Activated B cell treated with CpG ODN at 0.5 μM for 24 hours (primary cell): Measurements from ENCODE around the gene FASTK. TPM values are rescaled to one million over a fixed set of nuclear protein-coding genes. Genes with fewer than 3 reads are reported as not detected.

Experiments used
- ATAC-seq: fragments of 200-7000 bp; cut with Tn5 transposase; one replicate; pipeline ENCODE4 v1.10.0; 2021; ENCODE audit warnings: low read depth, mild to moderate bottlenecking, moderate library complexity
- CTCF ChIA-PET: fragments of 350-600 bp; sonication (Branson Sonifier 250); formaldehyde crosslinking; loops from one replicate; lab custom pipeline; 2021; ENCODE audit warnings: antibody characterized with exemption; lab: Charles Lee
- POLR2A ChIA-PET: fragments of 350-600 bp; sonication (Branson Sonifier 250); formaldehyde crosslinking; loops from one replicate; lab custom pipeline; 2021; ENCODE audit warnings: antibody characterized with exemption; lab: Charles Lee
- DNase-seq: peaks from one replicate; pipeline ENCODE4 v3.0.0; 2022
- H3K27ac Mint-ChIP-seq: one replicate; pipeline ENCODE4 v1.8.0; 2020; ENCODE audit warnings: mixed read lengths
- H3K27me3 Mint-ChIP-seq: one replicate; pipeline ENCODE4 v1.8.0; 2021; ENCODE audit warnings: mixed read lengths
- H3K36me3 Mint-ChIP-seq: one replicate; pipeline ENCODE4 v1.8.0; 2021; ENCODE audit warnings: low read depth, mixed read lengths
- H3K4me1 Mint-ChIP-seq: one replicate; pipeline ENCODE4 v1.8.0; 2021; ENCODE audit warnings: mixed read lengths
- H3K4me3 Mint-ChIP-seq: one replicate; pipeline ENCODE4 v1.8.0; 2020; ENCODE audit warnings: mild to moderate bottlenecking, mixed read lengths
- H3K9me3 Mint-ChIP-seq: one replicate; pipeline ENCODE4 v1.8.0; 2020; ENCODE audit warnings: mixed read lengths
- CTCF ChIP-seq: fragments of 200-600 bp; IDR thresholded peaks from one replicate; pipeline ENCODE4 v1.8.0; 2022; ENCODE audit warnings: antibody characterized with exemption, mild to moderate bottlenecking
- intact Hi-C: fragments of 100-400 bp; cut with micrococcal nuclease; formaldehyde crosslinking; loops from one replicate; pipeline ENCODE4 v1.15.1; 2024
- total RNA-seq: library from RNA; stranded (reverse); gene quantifications from 2 replicates; pipeline ENCODE4 v1.2.3, GENCODE V29; 2022

Gene FASTK
- total RNA-seq, 1 donor from 2014 or later, result 103 TPM

GRCh38 chr7:151124481-151124880 lies 43.9 kb upstream of the FASTK start:
- Mint-ChIP-seq H3K9me3 (no peaks in the 10 kb centered on the region), H3K27ac (no peak overlapping the region), H3K27me3 (peaks cover 4% of the 10 kb centered on the region), H3K4me1 (peaks cover 3% of the 10 kb centered on the region), H3K4me3 (no peak overlapping the region), H3K36me3 (peaks cover 2% of the 10 kb centered on the region)
- intact Hi-C loops, result loop anchor here (1.0 kb wide), 4 partner anchors 44 to 179 kb away; no protein-coding TSS in a partner anchor
- DNase-seq (no peak), ATAC-seq (no peak)
- ChIA-PET CTCF (interaction anchor here (0.8 to 1.6 kb wide), 15 partner anchors 9 to 180 kb away, joined by 3 to 16 read pairs (median 4); no protein-coding TSS in a partner anchor), POLR2A (interaction anchor here (0.6 kb wide), 1 partner anchor 180 kb away, joined by 5 read pairs; no protein-coding TSS in a partner anchor)
- no peak for TF ChIP-seq CTCF

- H3K27me3 Mint-ChIP-seq, result peaks cover 4% of the 10 kb centered on the region
- peaks cover 3% of the 10 kb centered on the region for H3K4me1 Mint-ChIP-seq
- peaks cover 2% of the 10 kb centered on the region for H3K36me3 Mint-ChIP-seq
- ATAC-seq (peak; percentile 98), DNase-seq (peak; percentile 67)
- intact Hi-C loops, result loop anchor here (1.0 kb wide), 4 partner anchors 44 to 179 kb away; no protein-coding TSS in a partner anchor
- H3K9me3 Mint-ChIP-seq, result no peaks in the 10 kb centered on the region
- POLR2A ChIA-PET, result interaction anchor here (0.6 kb wide), 1 partner anchor 180 kb away, joined by 5 read pairs; no protein-coding TSS in a partner anchor
- CTCF ChIA-PET, result interaction anchor here (0.8 to 1.6 kb wide), 15 partner anchors 8 to 181 kb away, joined by 3 to 16 read pairs (median 4); no protein-coding TSS in a partner anchor
- H3K27ac Mint-ChIP-seq, result no peak overlapping the region
- H3K4me3 Mint-ChIP-seq, result no peak overlapping the region
- TF ChIP-seq CTCF, result peak; percentile 17
Observed at GRCh38 chr7:151123822-151124464, 43.3 kb upstream of the FASTK start.

DNA sequence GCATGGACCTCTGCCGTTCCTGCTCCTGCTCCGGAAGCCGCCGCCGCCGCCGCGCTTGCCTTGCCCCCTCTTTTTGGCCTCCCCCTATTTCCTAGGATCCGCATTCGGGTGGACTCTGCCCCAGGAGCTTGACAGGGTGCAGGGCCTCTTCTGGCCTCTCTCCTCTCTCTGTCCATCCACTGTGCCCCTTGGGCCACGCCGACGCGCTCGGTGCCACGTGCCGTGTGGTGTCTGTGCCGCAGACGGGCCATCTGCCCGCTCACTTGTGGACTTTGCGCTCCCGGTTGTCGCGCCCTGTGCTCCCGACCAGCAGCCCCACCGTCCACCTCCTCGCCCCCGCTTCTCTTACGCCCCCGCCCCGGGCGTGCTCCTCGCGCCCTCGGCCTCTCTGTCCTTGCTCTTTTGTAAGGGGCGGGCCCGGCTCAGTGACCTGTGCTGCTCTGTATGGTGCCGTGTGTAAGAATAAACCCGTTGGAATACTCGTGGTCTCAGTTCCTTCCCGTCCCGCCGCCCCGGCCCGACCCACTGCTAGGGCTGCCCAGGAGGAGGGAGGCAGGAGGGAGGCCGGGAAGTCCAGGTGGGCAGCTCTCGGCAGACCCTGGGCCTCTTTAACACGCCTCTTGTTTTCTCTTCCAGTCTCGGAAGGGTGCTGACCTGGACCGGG lies 42.7 kb upstream of the FASTK start:
- ATAC-seq (no peak), DNase-seq (no peak)
- no peak for TF ChIP-seq CTCF
- Mint-ChIP-seq H3K9me3 (no peaks in the 10 kb centered on the region), H3K27me3 (peaks cover 4% of the 10 kb centered on the region), H3K4me1 (peaks cover 3% of the 10 kb centered on the region), H3K27ac (no peak overlapping the region), H3K36me3 (peaks cover 2% of the 10 kb centered on the region), H3K4me3 (no peak overlapping the region)
- CTCF ChIA-PET, result interaction anchor here (1.0 to 1.6 kb wide), 14 partner anchors 8 to 181 kb away, joined by 3 to 16 read pairs (median 4); no protein-coding TSS in a partner anchor
- intact Hi-C loops, result no loop called here
- POLR2A ChIA-PET, result no interaction called here

DNA sequence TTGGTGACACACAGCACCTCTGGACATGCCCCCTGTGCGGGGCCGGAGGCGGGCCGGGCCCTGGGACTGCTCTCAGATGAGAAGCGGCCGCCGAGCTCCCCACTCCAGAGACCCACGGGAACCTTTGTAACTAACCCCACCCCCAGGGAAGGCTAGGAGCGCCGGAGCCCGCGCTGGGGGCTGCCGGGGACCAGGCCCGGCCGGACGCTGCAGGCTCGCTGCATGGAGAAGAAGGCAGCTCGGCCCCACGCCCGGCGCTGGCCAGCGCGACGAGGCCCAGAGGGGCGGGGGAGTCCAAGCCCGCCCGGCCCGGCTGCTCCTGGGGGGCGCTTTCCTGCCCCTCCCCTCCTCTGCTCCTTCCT lies 42.2 kb upstream of the FASTK start:
- POLR2A ChIA-PET, result no interaction called here
- H3K27ac Mint-ChIP-seq, result no peak overlapping the region

More for the DNA sequence above, 42.2 kb upstream of the FASTK start:
- ATAC-seq (no peak), DNase-seq (no peak)
- Mint-ChIP-seq H3K36me3 (peaks cover 2% of the 10 kb centered on the region), H3K27me3 (peaks cover 4% of the 10 kb centered on the region), H3K4me1 (peaks cover 3% of the 10 kb centered on the region), H3K4me3 (no peak overlapping the region), H3K9me3 (no peaks in the 10 kb centered on the region)
- intact Hi-C loops, result no loop called here
- no peak for TF ChIP-seq CTCF
- CTCF ChIA-PET, result interaction anchor here (1.6 kb wide), 1 partner anchor 182 kb away, joined by 16 read pairs; no protein-coding TSS in a partner anchor
